Aorta (tissue), 5 donors: ENCODE data around the gene GADD45G. TPM values are rescaled to one million over a fixed set of nuclear protein-coding genes. Genes with fewer than 3 reads are reported as not detected.
A peak's percentile ranks its signal among the peaks of the same experiment; 100 is the strongest.

Source experiments
- ATAC-seq: fragments of 200-7000 bp; cut with Tn5 transposase; one replicate; pipeline ENCODE4 v1.9.1; 2022; ENCODE audit warnings: moderate library complexity; ENCODE audit not compliant: low FRiP score
- DNase-seq, 2 donors: peaks; one replicate each; pipeline ENCODE4 v3.0.0-alpha.2; 2020
- H3K27ac ChIP-seq, 2 donors: one replicate each; pipeline ENCODE4 v1.5.1; 2013; ENCODE audit warnings: low read length in 2 of 2, mild to moderate bottlenecking in 2 of 2, moderate library complexity in 2 of 2, control low read depth in 1 of 2, inconsistent platforms in 1 of 2, low read depth in 1 of 2
- H3K27me3 ChIP-seq, 2 donors: one replicate each; pipeline ENCODE4 v1.6.1; 2013; ENCODE audit warnings: control low read depth in 1 of 2, low read length in 1 of 2, mild to moderate bottlenecking in 1 of 2, moderate library complexity in 1 of 2; ENCODE audit not compliant: insufficient read depth in 2 of 2, control insufficient read depth in 1 of 2
- H3K36me3 ChIP-seq, 2 donors: one replicate each; pipeline ENCODE4 v1.6.1; 2013; ENCODE audit warnings: control low read depth in 1 of 2, low read length in 1 of 2, mild to moderate bottlenecking in 1 of 2; ENCODE audit not compliant: insufficient read depth in 2 of 2, control insufficient read depth in 1 of 2
- H3K4me1 ChIP-seq, 2 donors: one replicate each; pipeline ENCODE4 v1.6.1; 2013; ENCODE audit warnings: low read length in 2 of 2, control low read depth in 1 of 2, mild to moderate bottlenecking in 1 of 2, moderate library complexity in 1 of 2; ENCODE audit not compliant: insufficient read depth in 2 of 2, control insufficient read depth in 1 of 2
- H3K4me3 ChIP-seq, 2 donors: one replicate each; pipeline ENCODE4 v1.5.1; 2013; ENCODE audit warnings: low read length in 2 of 2, control low read depth in 1 of 2, mild to moderate bottlenecking in 1 of 2
- H3K9me3 ChIP-seq: one replicate; pipeline ENCODE4 v1.6.1; 2013; ENCODE audit warnings: mild to moderate bottlenecking, low read length; ENCODE audit not compliant: control insufficient read depth
- WGBS, 2 donors: extraction: QIAGEN DNeasy Blood & Tissue Kit; methylation state at CpG; one replicate each; pipeline ENCODE4 v1.1.7; 2013; 5-methylcytosine and 5-hydroxymethylcytosine counted together
- intact Hi-C, 2 donors: fragments of 100-400 bp; cut with DNase I; formaldehyde crosslinking; loops; one replicate each; pipeline versions ENCODE4 v1.14.2 to v1.15.0; 2022
- polyA plus RNA-seq, 2 donors: library from polyadenylated mRNA; stranded (reverse); fragments of 200-250 nt; gene quantifications; one replicate each; pipeline ENCODE4 v1.2.3, GENCODE V29; 2013
- total RNA-seq, 2 donors: library from RNA; stranded (reverse); fragmentation: NEBNext Ultra II Directional; extraction: Animal tissue kit (Norgen Biotek cat#: 25700); gene quantifications; one replicate each; pipeline ENCODE4 v1.2.1, GENCODE V29; 2021
- donor health status: healthy with polysubstance abuse.
- donor health status: Bipolar disorder and iron deficiency.
- donor health status: DM: no; HTN: no; CAD: no.
- donor health status: DM: no; HTN: no; CAD: no.
- donor health status: DM: yes; HTN: yes; CAD: no.

Gene GADD45G
- total and polyA plus RNA-seq, 4 donors: 4.5 to 30.4 (median 6.4) TPM

GRCh38 chr9:89621031-89621430 lies 16.2 kb downstream of the GADD45G start:
- Histone ChIP-seq H3K4me3 (no peak overlapping the region), H3K4me1 (no peaks in the 10 kb centered on the region), H3K27me3 (no peaks in the 10 kb centered on the region), H3K27ac (no peak overlapping the region), H3K9me3 (no peaks in the 10 kb centered on the region), H3K36me3 (no peaks in the 10 kb centered on the region)
- WGBS, 2 donors: 94 to 95% methylated on average over 6 of the region's 6 CpGs
- ATAC-seq (no peak), DNase-seq (no peak)
- intact Hi-C loops: no loop called here

GRCh38 chr9:89621676-89622075 lies 16.9 kb downstream of the GADD45G start:
- DNase-seq: no peak
- intact Hi-C loops: no loop called here
- no peaks in the 10 kb centered on the region for H3K27me3 ChIP-seq
- no peak overlapping the region for H3K4me3 ChIP-seq
- H3K4me1 ChIP-seq: no peaks in the 10 kb centered on the region
- ATAC-seq: no peak
- 66 to 67% methylated on average over 4 of the region's 4 CpGs for WGBS, 2 donors
- no peaks in the 10 kb centered on the region for H3K36me3 ChIP-seq
- H3K9me3 ChIP-seq: no peaks in the 10 kb centered on the region
- H3K27ac ChIP-seq: no peak overlapping the region

DNA sequence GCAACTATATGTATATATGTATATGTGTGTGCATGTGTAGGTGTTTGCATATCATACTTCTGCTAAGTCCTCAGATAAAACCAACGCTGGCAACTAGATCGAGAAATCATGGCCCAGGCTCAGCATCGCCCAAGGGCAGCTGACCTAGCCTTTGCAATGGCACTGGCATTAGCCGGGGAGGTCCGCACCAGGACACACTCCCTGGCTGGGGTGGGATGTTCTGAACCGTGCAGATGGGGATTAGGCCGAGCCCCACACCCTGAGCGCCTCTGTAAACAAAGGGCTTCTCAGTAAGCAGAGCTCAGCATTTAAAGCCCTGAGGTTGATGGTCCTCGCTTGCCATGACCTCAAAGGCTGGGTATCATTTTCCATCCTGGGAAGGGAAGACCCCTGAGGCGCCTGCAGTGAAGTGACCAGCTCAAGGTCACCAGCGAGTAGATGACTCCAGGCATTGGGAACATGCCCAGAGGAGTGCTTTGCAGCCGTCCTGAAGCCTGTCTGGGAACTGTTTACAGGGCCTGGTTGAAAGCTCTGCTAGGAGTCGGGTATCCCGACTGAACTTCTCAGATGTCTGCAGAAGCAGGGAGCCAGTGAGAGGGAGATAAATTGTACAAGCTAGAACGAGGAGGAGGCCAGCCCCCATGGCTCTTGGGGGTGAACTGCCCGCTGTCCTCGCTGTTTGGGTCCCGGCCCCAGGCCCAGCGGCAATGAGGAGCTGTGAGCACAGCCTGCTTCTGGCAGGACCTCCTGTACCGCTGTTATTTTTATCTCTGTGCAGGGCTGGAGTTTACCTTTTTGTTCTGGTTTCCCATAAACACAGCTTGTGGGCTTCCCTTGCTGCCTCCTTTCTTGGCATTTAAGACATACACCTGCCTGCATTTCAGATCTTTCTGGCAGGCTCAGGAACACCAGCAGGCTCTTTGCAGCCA lies 18.4 kb downstream of the GADD45G start:
- DNase-seq (no peak), ATAC-seq (no peak)
- Histone ChIP-seq H3K27me3 (no peaks in the 10 kb centered on the region), H3K4me1 (no peaks in the 10 kb centered on the region), H3K27ac (no peak overlapping the region), H3K36me3 (no peaks in the 10 kb centered on the region), H3K9me3 (no peaks in the 10 kb centered on the region), H3K4me3 (no peak overlapping the region)
- WGBS, 2 donors: 84 to 89% methylated on average over 20 of the region's 20 CpGs
- intact Hi-C loops: no loop called here

DNA sequence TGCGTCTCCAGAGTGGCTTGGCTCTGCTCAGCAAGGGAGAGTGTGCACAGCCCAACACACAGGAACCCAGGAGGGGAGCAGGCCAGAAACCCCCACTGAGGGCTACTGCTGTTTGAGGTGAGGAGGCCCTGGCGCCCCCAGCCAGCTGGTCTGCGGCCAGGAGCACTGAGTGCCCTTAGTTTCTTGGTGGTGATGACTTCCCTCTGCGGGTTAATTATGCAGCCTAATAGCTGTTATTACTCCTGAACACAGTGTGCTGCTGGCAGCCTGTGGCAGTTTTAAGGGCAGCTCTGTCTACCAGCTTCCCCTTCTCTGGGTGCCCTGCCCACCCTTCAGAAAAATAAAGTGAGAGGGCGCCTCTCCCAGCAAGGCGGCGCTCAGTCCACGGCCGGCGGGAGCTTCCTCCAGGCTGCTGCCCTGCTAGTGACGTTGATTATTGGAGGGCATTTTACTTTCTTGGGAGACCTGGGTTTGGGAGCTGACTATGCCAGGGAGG lies 19.2 kb downstream of the GADD45G start:
- Histone ChIP-seq H3K27ac (no peak overlapping the region), H3K4me3 (no peak overlapping the region), H3K27me3 (no peaks in the 10 kb centered on the region), H3K4me1 (no peaks in the 10 kb centered on the region), H3K36me3 (no peaks in the 10 kb centered on the region), H3K9me3 (no peaks in the 10 kb centered on the region)
- DNase-seq: peak in 1 of 2 donors; percentile 68
- no peak for ATAC-seq
- intact Hi-C loops: no loop called here
- 85 to 86% methylated on average over 11 of the region's 11 CpGs for WGBS, 2 donors

GRCh38 chr9:89625721-89626687 lies 21.2 kb downstream of the GADD45G start:
- Histone ChIP-seq H3K4me1 (no peaks in the 10 kb centered on the region), H3K27ac (no peak overlapping the region)
- intact Hi-C loops: no loop called here

GRCh38 chr9:89626741-89627265 lies 22.0 kb downstream of the GADD45G start:
- intact Hi-C loops: no loop called here
- DNase-seq: no peak
- no peak for ATAC-seq
- Histone ChIP-seq H3K4me1 (no peaks in the 10 kb centered on the region), H3K27ac (no peak overlapping the region), H3K36me3 (no peaks in the 10 kb centered on the region), H3K9me3 (no peaks in the 10 kb centered on the region), H3K4me3 (no peak overlapping the region), H3K27me3 (no peaks in the 10 kb centered on the region)
- WGBS, 2 donors: 82 to 89% methylated on average over 11 of the region's 11 CpGs

More at GRCh38 chr9:89625721-89626687, 21.2 kb downstream of the GADD45G start:
- Histone ChIP-seq H3K9me3 (no peaks in the 10 kb centered on the region), H3K4me3 (no peak overlapping the region), H3K36me3 (no peaks in the 10 kb centered on the region), H3K27me3 (no peaks in the 10 kb centered on the region)
- DNase-seq (no peak), ATAC-seq (no peak)
- WGBS, 2 donors: 77 to 78% methylated on average over 14 of the region's 14 CpGs

GRCh38 chr9:89628601-89629000 lies 23.8 kb downstream of the GADD45G start:
- H3K27me3 ChIP-seq: no peaks in the 10 kb centered on the region
- WGBS, 2 donors: 61 to 67% methylated on average over 2 of the region's 2 CpGs
- DNase-seq: no peak
- ATAC-seq: no peak
- H3K4me3 ChIP-seq: no peak overlapping the region
- intact Hi-C loops: no loop called here
- H3K27ac ChIP-seq: no peak overlapping the region
- H3K36me3 ChIP-seq: no peaks in the 10 kb centered on the region
- no peaks in the 10 kb centered on the region for H3K9me3 ChIP-seq
- H3K4me1 ChIP-seq: no peaks in the 10 kb centered on the region

DNA sequence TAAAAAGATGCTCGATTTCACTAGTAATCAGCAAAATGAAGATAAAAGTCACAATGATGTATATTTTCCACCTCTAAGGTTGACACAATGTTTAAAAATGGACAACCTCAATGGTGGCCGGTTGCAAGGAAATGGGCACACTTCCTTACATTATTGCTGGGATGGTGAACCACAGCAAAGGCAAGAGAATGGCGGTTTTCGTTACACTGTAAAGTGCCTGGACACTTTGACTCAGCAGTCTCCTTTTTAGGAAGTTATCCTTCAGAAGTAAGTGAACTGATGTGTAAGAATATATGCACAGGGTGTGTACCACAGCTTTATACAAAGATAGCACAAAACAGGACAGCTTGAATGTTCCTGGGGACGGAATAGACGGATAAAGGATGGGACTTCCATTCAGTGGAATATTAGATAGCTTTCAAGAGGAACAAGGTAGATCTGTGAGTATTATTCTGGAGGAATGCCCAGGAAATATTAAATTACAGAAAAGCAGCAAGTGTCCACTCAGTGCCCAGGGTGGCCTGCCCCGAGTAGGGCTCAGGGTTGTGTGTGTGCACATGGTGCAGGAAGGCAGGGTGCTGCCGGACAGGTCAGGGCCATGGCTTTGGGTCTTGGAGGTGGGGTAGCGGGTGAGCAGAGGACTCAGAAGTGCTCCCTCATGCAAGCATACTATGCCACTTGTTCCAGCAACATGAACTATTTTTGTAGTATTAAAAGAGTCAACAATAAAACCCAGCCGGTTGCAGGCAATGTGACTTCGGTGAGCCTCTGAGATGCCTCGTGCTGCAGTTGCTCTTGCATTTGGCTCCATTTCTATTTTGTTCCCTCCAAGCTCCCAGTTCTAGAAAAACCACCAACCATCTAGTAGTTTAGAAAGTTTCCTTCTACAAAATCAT lies 24.5 kb downstream of the GADD45G start:
- no peaks in the 10 kb centered on the region for H3K4me1 ChIP-seq
- H3K4me3 ChIP-seq: no peak overlapping the region
- no peak overlapping the region for H3K27ac ChIP-seq
- intact Hi-C loops: no loop called here
- no peaks in the 10 kb centered on the region for H3K27me3 ChIP-seq
- DNase-seq (no peak), ATAC-seq (no peak)
- WGBS, 2 donors: 78 to 79% methylated on average over 12 of the region's 12 CpGs
- H3K36me3 ChIP-seq: no peaks in the 10 kb centered on the region
- no peaks in the 10 kb centered on the region for H3K9me3 ChIP-seq
